CD14-positive monocyte (primary cell): ENCODE data around the gene VLDLR. TPM values are rescaled to one million over a fixed set of nuclear protein-coding genes. Genes with fewer than 3 reads are reported as not detected.
A peak's percentile ranks its signal among the peaks of the same experiment; 100 is the strongest.

ENCODE experiments used
- DNase-seq, 3 donors: peaks; one replicate each; pipeline ENCODE4 v3.0.0-alpha.2; 2011 to 2022
- H2AFZ ChIP-seq: 2 replicates; pipeline ENCODE4 v1.6.0; 2012; ENCODE audit warnings: mild to moderate bottlenecking, low read depth, low read length, inconsistent platforms; ENCODE audit not compliant: insufficient read depth, poor library complexity, severe bottlenecking
- H3K27ac ChIP-seq, 2 donors: 1 replicate in 1 of 2; 2 replicates in 1 of 2; pipeline ENCODE4 v1.5.1; 2012 to 2013; ENCODE audit warnings: low read length in 2 of 2, control low read depth in 1 of 2, inconsistent platforms in 1 of 2, low read depth in 1 of 2, mild to moderate bottlenecking in 1 of 2
- H3K27me3 ChIP-seq, 2 donors: one replicate each; pipeline versions ENCODE4 v1.6.0 to v1.6.1; 2011 to 2013; ENCODE audit warnings: low read length in 2 of 2; ENCODE audit not compliant: control insufficient read depth in 2 of 2, insufficient read depth in 2 of 2
- H3K36me3 ChIP-seq, 2 donors: replicated peaks in 1 of 2; 1 replicate in 1 of 2; 2 replicates in 1 of 2; pipeline versions ENCODE4 v1.5.1 to v1.6.1; 2012 to 2013; ENCODE audit warnings: low read length in 2 of 2, control low read depth in 1 of 2, inconsistent platforms in 1 of 2, mild to moderate bottlenecking in 1 of 2; ENCODE audit not compliant: insufficient read depth in 2 of 2, control insufficient read depth in 1 of 2
- H3K4me1 ChIP-seq, 2 donors: 1 replicate in 1 of 2; 2 replicates in 1 of 2; pipeline versions ENCODE4 v1.5.1 to v1.6.1; 2012 to 2013; ENCODE audit warnings: low read length in 2 of 2, control low read depth in 1 of 2, inconsistent platforms in 1 of 2, mild to moderate bottlenecking in 1 of 2, moderate library complexity in 1 of 2; ENCODE audit not compliant: insufficient read depth in 2 of 2, control insufficient read depth in 1 of 2
- H3K4me2 ChIP-seq: replicated peaks from 2 replicates; pipeline ENCODE3; 2012; ENCODE audit warnings: low read length, moderate library complexity, mild to moderate bottlenecking; ENCODE audit not compliant: poor library complexity, severe bottlenecking; ENCODE audit errors: extremely low read depth
- H3K4me3 ChIP-seq, 3 experiments: fragments of 200-600 bp in 1 of 3; sonication (generic) in 1 of 3; replicated peaks in 1 of 3; 1 replicate in 2 of 3; 2 replicates in 1 of 3; pipeline ENCODE4 v1.5.1; 2011 to 2013; ENCODE audit warnings: low read length in 3 of 3, mild to moderate bottlenecking in 3 of 3, control low read depth in 2 of 3, low read depth in 2 of 3, inconsistent platforms in 1 of 3, moderate library complexity in 1 of 3
- H3K79me2 ChIP-seq: 2 replicates; pipeline ENCODE4 v1.6.0; 2012; ENCODE audit warnings: mild to moderate bottlenecking, control low read depth, inconsistent platforms, low read length, moderate library complexity; ENCODE audit not compliant: insufficient read depth
- H3K9ac ChIP-seq: 2 replicates; pipeline ENCODE4 v1.6.0; 2017; ENCODE audit warnings: low read length, mild to moderate bottlenecking; ENCODE audit not compliant: insufficient read depth, poor library complexity, severe bottlenecking
- H3K9me3 ChIP-seq, 2 donors: replicated peaks in 1 of 2; 1 replicate in 1 of 2; 2 replicates in 1 of 2; pipeline versions ENCODE4 v1.5.1 to v1.6.1; 2012 to 2013; ENCODE audit warnings: low read length in 2 of 2, control low read depth in 1 of 2; ENCODE audit not compliant: control insufficient read depth in 1 of 2, insufficient read depth in 1 of 2
- H4K20me1 ChIP-seq: 2 replicates; pipeline ENCODE4 v1.6.0; 2012; ENCODE audit warnings: mild to moderate bottlenecking, low read length, control low read depth, moderate library complexity; ENCODE audit not compliant: insufficient read depth
- H3K27ac Mint-ChIP-seq, 7 donors: one replicate each; pipeline ENCODE4 v1.8.0; 2020; ENCODE audit warnings: mild to moderate bottlenecking in 7 of 7, mixed read lengths in 7 of 7, moderate library complexity in 6 of 7, inconsistent platforms in 2 of 7
- H3K27me3 Mint-ChIP-seq, 3 donors: one replicate each; pipeline ENCODE4 v1.8.0; 2021 to 2022; ENCODE audit warnings: low read depth in 3 of 3, mild to moderate bottlenecking in 3 of 3, mixed read lengths in 3 of 3, moderate library complexity in 3 of 3, inconsistent platforms in 1 of 3
- H3K36me3 Mint-ChIP-seq, 2 donors: one replicate each; pipeline ENCODE4 v1.8.0; 2020; ENCODE audit warnings: mixed read lengths in 2 of 2, inconsistent platforms in 1 of 2, mild to moderate bottlenecking in 1 of 2
- H3K4me1 Mint-ChIP-seq: one replicate; pipeline ENCODE4 v1.8.0; 2020; ENCODE audit warnings: mild to moderate bottlenecking, mixed read lengths
- H3K4me3 Mint-ChIP-seq, 2 donors: one replicate each; pipeline ENCODE4 v1.8.0; 2020; ENCODE audit warnings: mild to moderate bottlenecking in 2 of 2, mixed read lengths in 2 of 2, moderate library complexity in 1 of 2
- H3K9me3 Mint-ChIP-seq, 7 donors: one replicate each; pipeline ENCODE4 v1.8.0; 2020 to 2022; ENCODE audit warnings: mixed read lengths in 7 of 7, mild to moderate bottlenecking in 6 of 7, moderate library complexity in 6 of 7, inconsistent platforms in 2 of 7
- WGBS: methylation state at CpG from one replicate; pipeline ENCODE4 v1.1.5; 2013; ENCODE audit warnings: missing lambda C conversion rate; ENCODE audit not compliant: insufficient coverage; 5-methylcytosine and 5-hydroxymethylcytosine counted together
- intact Hi-C, 2 donors: fragments of 100-400 bp; cut with micrococcal nuclease; formaldehyde crosslinking; loops; one replicate each; pipeline versions ENCODE4 v1.15.0 to v1.15.1; 2023
- polyA plus RNA-seq, 3 donors: library from polyadenylated mRNA; depleted of rRNA in 1 of 3; unstranded in 2 of 3; stranded (reverse) in 1 of 3; fragments of 300-500 nt in 2 of 3; fragments of >200 nt in 1 of 3; fragmentation: Illumina TruSeq in 2 of 3; gene quantifications; 1 replicate in 2 of 3; 2 replicates in 1 of 3; pipeline ENCODE4 v1.2.3, GENCODE V29; 2012 to 2021
- TF ChIP-seq, protein P1 (sequence below): fragments of 200-600 bp; IDR thresholded peaks from one replicate; pipeline ENCODE4 v1.8.0; 2022; ENCODE audit warnings: antibody characterized with exemption, mild to moderate bottlenecking

Gene VLDLR
- polyA plus RNA-seq, 3 donors = 0.05 to 0.07 TPM; not detected in 1

DNA sequence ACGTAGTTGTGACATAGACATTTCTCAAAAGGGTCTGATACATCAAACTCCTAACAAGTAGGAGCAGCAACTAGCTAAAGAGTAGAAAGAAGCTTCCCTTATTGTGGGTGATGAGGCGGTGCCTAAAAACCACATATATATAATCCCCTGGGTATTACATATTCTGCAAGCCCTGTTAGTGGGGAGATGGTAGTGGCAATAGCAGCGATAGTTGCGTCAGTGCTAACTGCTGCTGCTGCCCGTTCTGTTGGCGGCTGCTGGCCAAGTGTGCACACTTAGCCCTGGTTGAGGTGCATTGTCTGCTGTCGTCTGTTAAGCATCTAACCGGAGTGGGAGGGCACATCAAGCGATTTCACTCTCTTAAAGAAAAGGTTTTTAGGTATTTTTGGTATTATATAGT is 35.8 kb downstream of the VLDLR start:
- Histone ChIP-seq H3K27me3 (no peaks in the 10 kb centered on the region), H3K4me1 (peaks cover 2 to 8% of the 10 kb centered on the region in 2 donors), H3K36me3 (no peaks in the 10 kb centered on the region), H4K20me1 (no peaks in the 10 kb centered on the region), H2AFZ (no peak overlapping the region), H3K79me2 (no peaks in the 10 kb centered on the region), H3K9me3 (no peaks in the 10 kb centered on the region), H3K9ac (no peak overlapping the region), H3K4me3 (no peak overlapping the region), H3K4me2 (no peak overlapping the region), H3K27ac (no peak overlapping the region)
- 30% methylated on average over 4 of the region's 9 CpGs for WGBS
- DNase-seq = peak; percentile 3 to 24 (median 12)
- TF ChIP-seq, protein P1, sequence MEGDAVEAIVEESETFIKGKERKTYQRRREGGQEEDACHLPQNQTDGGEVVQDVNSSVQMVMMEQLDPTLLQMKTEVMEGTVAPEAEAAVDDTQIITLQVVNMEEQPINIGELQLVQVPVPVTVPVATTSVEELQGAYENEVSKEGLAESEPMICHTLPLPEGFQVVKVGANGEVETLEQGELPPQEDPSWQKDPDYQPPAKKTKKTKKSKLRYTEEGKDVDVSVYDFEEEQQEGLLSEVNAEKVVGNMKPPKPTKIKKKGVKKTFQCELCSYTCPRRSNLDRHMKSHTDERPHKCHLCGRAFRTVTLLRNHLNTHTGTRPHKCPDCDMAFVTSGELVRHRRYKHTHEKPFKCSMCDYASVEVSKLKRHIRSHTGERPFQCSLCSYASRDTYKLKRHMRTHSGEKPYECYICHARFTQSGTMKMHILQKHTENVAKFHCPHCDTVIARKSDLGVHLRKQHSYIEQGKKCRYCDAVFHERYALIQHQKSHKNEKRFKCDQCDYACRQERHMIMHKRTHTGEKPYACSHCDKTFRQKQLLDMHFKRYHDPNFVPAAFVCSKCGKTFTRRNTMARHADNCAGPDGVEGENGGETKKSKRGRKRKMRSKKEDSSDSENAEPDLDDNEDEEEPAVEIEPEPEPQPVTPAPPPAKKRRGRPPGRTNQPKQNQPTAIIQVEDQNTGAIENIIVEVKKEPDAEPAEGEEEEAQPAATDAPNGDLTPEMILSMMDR = no peak
- no peaks in the 10 kb centered on the region for H3K36me3 Mint-ChIP-seq
- peaks cover 0 to 3% (median 0%) of the 10 kb centered on the region in 7 donors for H3K9me3 Mint-ChIP-seq
- no peak overlapping the region for H3K4me3 Mint-ChIP-seq
- H3K27me3 Mint-ChIP-seq = peaks cover 0 to 3% (median 0%) of the 10 kb centered on the region in 3 donors
- no peak overlapping the region for H3K27ac Mint-ChIP-seq
- intact Hi-C loops = no loop called here
- peaks cover 25% of the 10 kb centered on the region for H3K4me1 Mint-ChIP-seq

DNA sequence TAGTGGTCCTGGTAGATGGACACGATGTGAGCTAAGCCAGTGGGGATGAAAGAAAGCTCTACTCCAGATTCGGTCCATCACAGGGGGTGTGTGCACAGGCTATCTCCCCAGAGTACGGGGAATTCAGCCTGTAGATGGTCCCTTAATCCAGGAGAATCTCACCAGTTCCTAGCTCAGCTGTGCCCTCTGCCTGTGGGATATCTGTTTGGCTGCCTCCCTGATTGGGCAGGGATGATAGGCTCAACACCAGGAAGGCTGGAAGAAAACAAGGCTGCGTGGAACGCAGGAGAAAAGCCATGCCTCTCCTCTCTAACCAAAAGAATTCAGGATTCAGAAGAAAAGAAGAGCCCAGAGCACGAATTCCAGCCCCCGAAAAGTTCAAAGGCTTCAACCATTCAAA is 40.9 kb downstream of the VLDLR start:
- no peak for DNase-seq
- Histone ChIP-seq H3K9ac (no peak overlapping the region), H3K4me2 (no peak overlapping the region), H4K20me1 (no peaks in the 10 kb centered on the region), H3K27ac (no peak overlapping the region), H3K79me2 (no peaks in the 10 kb centered on the region), H3K27me3 (no peaks in the 10 kb centered on the region), H3K4me3 (no peak overlapping the region), H3K4me1 (peaks cover 0 to 3% of the 10 kb centered on the region in 2 donors), H3K36me3 (no peaks in the 10 kb centered on the region), H2AFZ (no peak overlapping the region), H3K9me3 (peaks cover 0 to 7% of the 10 kb centered on the region in 2 donors)
- H3K4me3 Mint-ChIP-seq = no peak overlapping the region
- H3K4me1 Mint-ChIP-seq = peaks cover 9% of the 10 kb centered on the region
- TF ChIP-seq, protein P1 = no peak
- H3K27ac Mint-ChIP-seq = no peak overlapping the region
- 89% methylated on average over 5 of the region's 7 CpGs for WGBS
- H3K9me3 Mint-ChIP-seq = peaks cover 1 to 11% (median 5%) of the 10 kb centered on the region in 7 donors
- no peaks in the 10 kb centered on the region for H3K36me3 Mint-ChIP-seq
- intact Hi-C loops = no loop called here
- H3K27me3 Mint-ChIP-seq = peaks cover 0 to 3% (median 2%) of the 10 kb centered on the region in 3 donors
